ENCODE data around the gene MAPK1.

- TF ChIP-seq, protein P1, sequence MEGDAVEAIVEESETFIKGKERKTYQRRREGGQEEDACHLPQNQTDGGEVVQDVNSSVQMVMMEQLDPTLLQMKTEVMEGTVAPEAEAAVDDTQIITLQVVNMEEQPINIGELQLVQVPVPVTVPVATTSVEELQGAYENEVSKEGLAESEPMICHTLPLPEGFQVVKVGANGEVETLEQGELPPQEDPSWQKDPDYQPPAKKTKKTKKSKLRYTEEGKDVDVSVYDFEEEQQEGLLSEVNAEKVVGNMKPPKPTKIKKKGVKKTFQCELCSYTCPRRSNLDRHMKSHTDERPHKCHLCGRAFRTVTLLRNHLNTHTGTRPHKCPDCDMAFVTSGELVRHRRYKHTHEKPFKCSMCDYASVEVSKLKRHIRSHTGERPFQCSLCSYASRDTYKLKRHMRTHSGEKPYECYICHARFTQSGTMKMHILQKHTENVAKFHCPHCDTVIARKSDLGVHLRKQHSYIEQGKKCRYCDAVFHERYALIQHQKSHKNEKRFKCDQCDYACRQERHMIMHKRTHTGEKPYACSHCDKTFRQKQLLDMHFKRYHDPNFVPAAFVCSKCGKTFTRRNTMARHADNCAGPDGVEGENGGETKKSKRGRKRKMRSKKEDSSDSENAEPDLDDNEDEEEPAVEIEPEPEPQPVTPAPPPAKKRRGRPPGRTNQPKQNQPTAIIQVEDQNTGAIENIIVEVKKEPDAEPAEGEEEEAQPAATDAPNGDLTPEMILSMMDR (IDR thresholded peaks at IDR 0.05; ENCODE audit: low read depth, low read length, poor library complexity, severe bottlenecking), result no peak
- TF ChIP-seq EZH2phosphoT487 (IDR thresholded peaks at IDR 0.05; ENCODE audit: borderline replicate concordance, low read length), result no peak
Observed at GRCh38 chr22:21837248-21837979, 30.0 kb downstream of the MAPK1 start.

Measured in DOHH2 (cell line).